Endothelial cell of umbilical vein (primary cell): ENCODE results near the gene JCHAIN. TPM values are rescaled to one million over a fixed set of nuclear protein-coding genes. Genes with fewer than 3 reads are reported as not detected.

Source experiments
- BruUV-seq: library from RNA; stranded (reverse); fragments of 400-500 nt; replicated peaks from 2 replicates; lab custom pipeline; 2021; lab: Mats Ljungman, UMichigan
- CTCF ChIA-PET: fragments of 300-600, 350-600 bp; sonication (Branson Sonifier 250); formaldehyde crosslinking; loops from one replicate; lab custom pipeline; 2021; ENCODE audit warnings: antibody characterized with exemption, inconsistent platforms; lab: Charles Lee
- POLR2A ChIA-PET: fragments of 300-600, 350-600 bp; sonication (Branson Sonifier 250); formaldehyde crosslinking; loops from one replicate; lab custom pipeline; 2021; ENCODE audit warnings: antibody characterized with exemption, inconsistent platforms; lab: Charles Lee
- DNase-seq: peaks from one replicate; pipeline ENCODE4 v3.0.0-alpha.2; 2011; ENCODE audit warnings: low read depth, low spot score
- FAIRE-seq: peaks from 2 replicates; lab custom pipeline; 2011; peaks lifted over from hg19 to GRCh38; lab: Jason Lieb, UNC
- H2AFZ ChIP-seq: 2 replicates; pipeline ENCODE4 v1.6.0; 2012; ENCODE audit warnings: low read depth, low read length, control low read depth, inconsistent platforms
- H3K27ac ChIP-seq: 2 replicates; pipeline ENCODE4 v1.5.1; 2011; ENCODE audit warnings: low read depth, mild to moderate bottlenecking, control low read depth, low read length, moderate library complexity; ENCODE audit not compliant: insufficient read depth
- H3K27me3 ChIP-seq, 2 experiments: 2 replicates each; pipeline versions ENCODE4 v1.6.0 to v1.6.1; 2011; ENCODE audit warnings: low read length in 2 of 2, mixed read lengths in 1 of 2; ENCODE audit not compliant: control insufficient read depth in 2 of 2, insufficient read depth in 2 of 2
- H3K36me3 ChIP-seq, 2 experiments: 2 replicates in 1 of 2; 3 replicates in 1 of 2; pipeline ENCODE4 v1.5.1; 2011; ENCODE audit warnings: low read length in 2 of 2, mild to moderate bottlenecking in 1 of 2, moderate library complexity in 1 of 2; ENCODE audit not compliant: control insufficient read depth in 2 of 2, insufficient read depth in 2 of 2; ENCODE audit errors: extremely low read depth in 1 of 2
- H3K4me1 ChIP-seq: 3 replicates; pipeline ENCODE4 v1.5.1; 2011; ENCODE audit warnings: mild to moderate bottlenecking, low read length; ENCODE audit not compliant: control insufficient read depth, insufficient read depth; ENCODE audit errors: extremely low read depth
- H3K4me2 ChIP-seq: 2 replicates; pipeline ENCODE4 v1.6.1; 2011; ENCODE audit warnings: low read length, control low read depth, mixed read lengths; ENCODE audit not compliant: insufficient read depth
- H3K4me3 ChIP-seq, 3 experiments: fragments of 200-600 bp in 1 of 3; sonication (generic), shearing (Covaris generic) in 1 of 3; replicated peaks in 1 of 3; 2 replicates each; pipeline ENCODE4 v1.5.1; 2011 to 2016; ENCODE audit warnings: control low read depth in 3 of 3, low read length in 3 of 3, mild to moderate bottlenecking in 2 of 3, inconsistent platforms in 1 of 3, low read depth in 1 of 3, moderate library complexity in 1 of 3; ENCODE audit not compliant: insufficient read depth in 1 of 3
- H3K79me2 ChIP-seq: 2 replicates; pipeline ENCODE4 v1.6.0; 2012; ENCODE audit warnings: low read length, inconsistent platforms; ENCODE audit not compliant: control insufficient read depth, insufficient read depth
- H3K9ac ChIP-seq: replicated peaks from 2 replicates; pipeline ENCODE3; 2011; ENCODE audit warnings: low read length, control low read depth; ENCODE audit not compliant: insufficient read depth; ENCODE audit errors: extremely low read depth
- H3K9me1 ChIP-seq: replicated peaks from 3 replicates; pipeline ENCODE4 v1.6.0; 2011; ENCODE audit warnings: mild to moderate bottlenecking, low read length; ENCODE audit not compliant: control insufficient read depth, insufficient read depth; ENCODE audit errors: extremely low read depth
- H3K9me3 ChIP-seq: replicated peaks from 2 replicates; pipeline ENCODE4 v1.5.1; 2012; ENCODE audit warnings: low read length, inconsistent platforms; ENCODE audit not compliant: control insufficient read depth, insufficient read depth
- H4K20me1 ChIP-seq: replicated peaks from 2 replicates; pipeline ENCODE3; 2011; ENCODE audit warnings: mild to moderate bottlenecking, low read length; ENCODE audit not compliant: control insufficient read depth, insufficient read depth; ENCODE audit errors: extremely low read depth
- EZH2 ChIP-seq: IDR thresholded peaks from 2 replicates; pipeline ENCODE4 v1.6.1; 2012; ENCODE audit warnings: borderline replicate concordance, low read depth, mild to moderate bottlenecking, moderate library complexity, low read length, inconsistent platforms; ENCODE audit not compliant: severe bottlenecking
- FOS ChIP-seq: IDR thresholded peaks from 2 replicates; pipeline ENCODE4 v1.6.1; 2011; ENCODE audit warnings: mild to moderate bottlenecking, low read length, moderate library complexity, borderline replicate concordance; ENCODE audit not compliant: insufficient read depth
- GATA2 ChIP-seq: IDR thresholded peaks from 2 replicates; pipeline ENCODE4 v1.7.0; 2011; ENCODE audit warnings: low read depth, mild to moderate bottlenecking, moderate library complexity, mixed read lengths, low read length; ENCODE audit not compliant: insufficient read length, insufficient read depth
- JUN ChIP-seq: IDR thresholded peaks from 2 replicates; pipeline ENCODE4 v1.6.1; 2011; ENCODE audit warnings: borderline replicate concordance, low read depth; ENCODE audit not compliant: insufficient read length, insufficient read depth
- MYC ChIP-seq: IDR thresholded peaks from one replicate; pipeline ENCODE4 v1.6.1; 2011; ENCODE audit warnings: mild to moderate bottlenecking, low read depth, low read length
- POLR2A ChIP-seq: IDR thresholded peaks from 2 replicates; pipeline ENCODE4 v1.6.1; 2012; ENCODE audit warnings: low read depth, mild to moderate bottlenecking, control low read depth, low read length
- POLR2AphosphoS5 ChIP-seq: IDR thresholded peaks from 2 replicates; pipeline ENCODE4 v1.6.1; 2012; ENCODE audit warnings: low read depth, mild to moderate bottlenecking, control low read depth, low read length, moderate library complexity; ENCODE audit not compliant: insufficient read depth
- dilution Hi-C: fragments of 300-500 bp; cut with MboI; formaldehyde crosslinking; loops from one replicate; pipeline ENCODE4 v1.15.0; 2019; ENCODE audit warnings: low sequenced_read_pairs; ENCODE audit not compliant: extremely low pct_ligation_motif_present
- intact Hi-C: fragments of 100-400 bp; cut with micrococcal nuclease; formaldehyde crosslinking; loops from one replicate; pipeline ENCODE4 v1.10.0; 2022
- polyA plus RNA-seq, 4 experiments: library from polyadenylated mRNA; depleted of rRNA in 3 of 4; stranded (reverse) in 3 of 4; unstranded in 1 of 4; fragments of >200 nt; gene quantifications; 2 replicates each; pipeline versions ENCODE4 v1.2.1 to v1.2.3, GENCODE V29; 2011 to 2012; ENCODE audit warnings: missing spikeins in 1 of 4
- total RNA-seq: library from RNA; stranded (reverse); gene quantifications from 2 replicates; pipeline ENCODE4 v1.2.3, GENCODE V29; 2021
- TF ChIP-seq, protein P1 (sequence below), 2 donors: IDR thresholded peaks; 1 replicate in 1 of 2; 2 replicates in 1 of 2; pipeline ENCODE4 v1.5.1; 2011; ENCODE audit warnings: low read length in 2 of 2, mild to moderate bottlenecking in 2 of 2, moderate library complexity in 2 of 2, control low read depth in 1 of 2, inconsistent platforms in 1 of 2, low read depth in 1 of 2; ENCODE audit not compliant: insufficient read depth in 1 of 2; ENCODE audit errors: extremely low read depth in 1 of 2
- TF ChIP-seq, protein P2 (sequence below): IDR thresholded peaks from 2 replicates; pipeline ENCODE4 v1.6.1; 2011; ENCODE audit not compliant: insufficient read depth, insufficient read length

JCHAIN gene
- total and polyA plus RNA-seq, 2 donors (not counting 3 experiments of a cell fraction or from before 2014, with no cell fraction given), result not detected

DNA sequence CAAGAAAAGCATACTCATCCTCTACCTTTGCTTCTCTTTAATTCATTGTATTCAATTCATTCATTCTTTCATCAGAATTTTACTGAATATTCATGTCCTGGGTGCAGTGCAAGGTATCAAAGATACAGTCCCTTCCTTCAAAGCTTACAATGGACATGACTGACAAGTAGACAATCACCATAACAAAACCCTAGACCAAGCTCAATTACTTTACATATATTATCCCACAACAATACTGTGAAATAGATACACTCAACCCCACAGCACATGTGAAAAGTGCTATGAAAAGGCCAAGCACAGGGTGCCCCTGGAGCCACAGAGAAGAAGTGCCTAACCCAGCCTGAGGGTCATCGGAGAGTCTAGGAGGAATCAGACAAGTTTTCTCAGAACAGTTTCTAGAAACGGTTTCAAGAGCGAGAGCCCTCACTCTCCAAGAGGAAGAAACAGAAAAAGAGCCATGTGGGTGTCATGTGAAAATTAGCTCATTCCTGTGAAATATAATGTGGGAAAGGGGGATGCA lies 58.9 kb downstream of the JCHAIN start:
- H2AFZ ChIP-seq, result no peak overlapping the region
- no peaks in the 10 kb centered on the region for H3K4me1 ChIP-seq
- dilution Hi-C loops, result no loop called here
- H3K36me3 ChIP-seq, result no peaks in the 10 kb centered on the region
- H3K4me2 ChIP-seq, result no peak overlapping the region
- ChIA-PET CTCF (interaction anchor here (1.6 to 1.9 kb wide), 2 partner anchors 9 kb away, joined by 3 to 6 read pairs; no protein-coding TSS in a partner anchor), POLR2A (no interaction called here)
- TF ChIP-seq, protein P1, sequence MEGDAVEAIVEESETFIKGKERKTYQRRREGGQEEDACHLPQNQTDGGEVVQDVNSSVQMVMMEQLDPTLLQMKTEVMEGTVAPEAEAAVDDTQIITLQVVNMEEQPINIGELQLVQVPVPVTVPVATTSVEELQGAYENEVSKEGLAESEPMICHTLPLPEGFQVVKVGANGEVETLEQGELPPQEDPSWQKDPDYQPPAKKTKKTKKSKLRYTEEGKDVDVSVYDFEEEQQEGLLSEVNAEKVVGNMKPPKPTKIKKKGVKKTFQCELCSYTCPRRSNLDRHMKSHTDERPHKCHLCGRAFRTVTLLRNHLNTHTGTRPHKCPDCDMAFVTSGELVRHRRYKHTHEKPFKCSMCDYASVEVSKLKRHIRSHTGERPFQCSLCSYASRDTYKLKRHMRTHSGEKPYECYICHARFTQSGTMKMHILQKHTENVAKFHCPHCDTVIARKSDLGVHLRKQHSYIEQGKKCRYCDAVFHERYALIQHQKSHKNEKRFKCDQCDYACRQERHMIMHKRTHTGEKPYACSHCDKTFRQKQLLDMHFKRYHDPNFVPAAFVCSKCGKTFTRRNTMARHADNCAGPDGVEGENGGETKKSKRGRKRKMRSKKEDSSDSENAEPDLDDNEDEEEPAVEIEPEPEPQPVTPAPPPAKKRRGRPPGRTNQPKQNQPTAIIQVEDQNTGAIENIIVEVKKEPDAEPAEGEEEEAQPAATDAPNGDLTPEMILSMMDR (IDR thresholded peaks at IDR 0.05; ENCODE audit: extremely low read depth in 1 of 2, insufficient read depth in 1 of 2, low read depth in 1 of 2, low read length in 2 of 2), result no peak
- TF ChIP-seq, protein P2, sequence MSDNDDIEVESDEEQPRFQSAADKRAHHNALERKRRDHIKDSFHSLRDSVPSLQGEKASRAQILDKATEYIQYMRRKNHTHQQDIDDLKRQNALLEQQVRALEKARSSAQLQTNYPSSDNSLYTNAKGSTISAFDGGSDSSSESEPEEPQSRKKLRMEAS, result no peak
- no peaks in the 10 kb centered on the region for H3K79me2 ChIP-seq
- peaks cover 6 to 9% of the 10 kb centered on the region in 2 experiments for H3K27me3 ChIP-seq
- no TSS peak for BruUV-seq
- no peak overlapping the region for H3K9ac ChIP-seq
- no peak overlapping the region for H3K27ac ChIP-seq
- FAIRE-seq, result no peak
- H4K20me1 ChIP-seq, result no peaks in the 10 kb centered on the region
- H3K9me1 ChIP-seq, result no peaks in the 10 kb centered on the region
- no peak for DNase-seq
- no peak overlapping the region for H3K4me3 ChIP-seq
- H3K9me3 ChIP-seq, result no peaks in the 10 kb centered on the region
- intact Hi-C loops, result no loop called here

DNA sequence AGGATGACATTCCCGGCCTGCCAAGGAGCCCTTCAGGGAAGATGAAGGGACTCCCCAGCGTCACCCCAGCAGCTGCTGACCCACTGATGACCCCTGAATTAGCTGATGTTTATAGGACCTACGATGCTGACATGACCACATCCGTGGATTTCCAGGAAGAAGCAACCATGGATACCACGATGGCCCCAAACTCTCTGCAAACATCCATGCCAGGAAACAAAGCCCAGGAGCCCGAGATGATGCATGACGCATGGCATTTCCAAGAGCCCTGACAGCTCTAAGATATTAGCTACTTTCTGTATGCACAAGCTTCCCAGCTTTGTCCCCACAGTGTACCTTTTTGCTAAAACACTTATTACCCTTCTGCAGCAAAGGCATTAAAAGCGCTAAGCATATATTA lies 59.8 kb downstream of the JCHAIN start:
- DNase-seq, result no peak
- H3K9me1 ChIP-seq, result no peaks in the 10 kb centered on the region
- no peak overlapping the region for H2AFZ ChIP-seq
- FAIRE-seq, result no peak
- no peak overlapping the region for H3K27ac ChIP-seq
- peaks cover 4 to 8% of the 10 kb centered on the region in 2 experiments for H3K27me3 ChIP-seq
- H3K4me1 ChIP-seq, result no peaks in the 10 kb centered on the region
- no peaks in the 10 kb centered on the region for H3K36me3 ChIP-seq
- ChIA-PET POLR2A (no interaction called here), CTCF (interaction anchor here (0.9 to 1.9 kb wide), 3 partner anchors 10 to 45 kb away, joined by 3 to 6 read pairs (median 3); no protein-coding TSS in a partner anchor)
- no peaks in the 10 kb centered on the region for H3K9me3 ChIP-seq
- no TSS peak for BruUV-seq
- TF ChIP-seq MYC (no peak), POLR2AphosphoS5 (no peak), GATA2 (no peak), JUN (no peak), POLR2A (no peak), FOS (no peak), EZH2 (no peak)
- TF ChIP-seq, protein P1 (IDR thresholded peaks at IDR 0.05; ENCODE audit: extremely low read depth in 1 of 2, insufficient read depth in 1 of 2, low read depth in 1 of 2, low read length in 2 of 2), result no peak
- TF ChIP-seq, protein P2, result no peak
- no peak overlapping the region for H3K4me2 ChIP-seq
- H3K4me3 ChIP-seq, result no peak overlapping the region
- dilution Hi-C loops, result no loop called here
- no peak overlapping the region for H3K9ac ChIP-seq
- no peaks in the 10 kb centered on the region for H4K20me1 ChIP-seq
- no peaks in the 10 kb centered on the region for H3K79me2 ChIP-seq
- intact Hi-C loops, result no loop called here
